Measurements from ENCODE around the gene ISL2.
A peak's percentile ranks its signal among the peaks of the same experiment; 100 is the strongest.

Gene ISL2

DNA sequence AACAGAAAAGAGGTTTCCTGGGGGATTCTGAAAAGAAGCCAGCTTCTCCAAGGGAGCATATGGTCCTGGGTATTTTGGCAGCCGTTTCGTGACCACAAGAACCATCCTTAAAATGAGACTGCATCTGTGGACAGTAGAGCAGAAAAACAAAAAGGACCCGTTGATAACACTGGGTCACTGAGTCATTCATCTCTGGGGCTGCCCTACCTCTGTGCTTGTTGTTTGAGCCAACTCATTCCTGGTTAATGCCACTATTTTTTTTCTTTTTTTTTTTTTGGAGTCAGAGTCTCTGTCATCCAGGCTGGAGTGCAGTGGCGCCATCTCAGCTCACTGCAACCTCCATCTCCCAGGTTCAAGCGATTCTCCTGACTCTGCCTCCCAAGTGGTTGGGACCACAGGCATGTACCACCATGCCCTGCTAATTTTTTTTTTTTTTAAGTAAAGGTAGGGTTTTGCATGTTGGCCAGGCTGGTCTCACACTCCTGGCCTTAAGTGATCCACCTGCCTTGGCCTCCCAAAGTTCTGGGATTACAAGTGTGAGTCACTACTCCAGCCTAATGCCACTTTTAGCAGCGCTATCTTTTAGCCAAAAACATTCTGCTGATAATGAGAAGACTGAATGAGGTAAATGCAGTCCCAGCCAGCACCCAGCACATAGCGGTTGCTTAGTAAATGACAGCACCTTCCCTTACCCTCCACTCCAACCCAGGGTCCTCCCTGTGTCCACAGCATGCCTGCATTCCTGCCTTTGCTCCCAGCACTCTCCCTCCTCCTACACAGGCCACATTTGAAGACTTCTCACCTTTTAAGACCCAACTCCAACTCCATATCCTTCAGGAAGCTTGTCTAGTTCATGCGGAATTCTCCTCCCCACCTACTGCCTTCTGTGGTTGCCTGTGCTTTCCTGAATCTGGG lies 9.1 kb upstream of the ISL2 start:
- H3K79me2 ChIP-seq (ENCODE audit: low read length): no peaks in the 10 kb centered on the region
- no peaks in the 10 kb centered on the region for H4K20me1 ChIP-seq (ENCODE audit: insufficient read depth, low read length)
- no peaks in the 10 kb centered on the region for H3K9me3 ChIP-seq (ENCODE audit: insufficient read depth, low read length)
- H3K4me1 ChIP-seq (ENCODE audit: low read length): no peaks in the 10 kb centered on the region
- no peak overlapping the region for H3K4me2 ChIP-seq (ENCODE audit: low read length)
- H3K36me3 ChIP-seq (replicated peaks; ENCODE audit: low read depth, low read length): no peaks in the 10 kb centered on the region
- H3K27ac ChIP-seq (ENCODE audit: low read length): no peak overlapping the region
- no peak overlapping the region for H3K4me3 ChIP-seq (ENCODE audit: low read length)
- TF ChIP-seq, protein P1, sequence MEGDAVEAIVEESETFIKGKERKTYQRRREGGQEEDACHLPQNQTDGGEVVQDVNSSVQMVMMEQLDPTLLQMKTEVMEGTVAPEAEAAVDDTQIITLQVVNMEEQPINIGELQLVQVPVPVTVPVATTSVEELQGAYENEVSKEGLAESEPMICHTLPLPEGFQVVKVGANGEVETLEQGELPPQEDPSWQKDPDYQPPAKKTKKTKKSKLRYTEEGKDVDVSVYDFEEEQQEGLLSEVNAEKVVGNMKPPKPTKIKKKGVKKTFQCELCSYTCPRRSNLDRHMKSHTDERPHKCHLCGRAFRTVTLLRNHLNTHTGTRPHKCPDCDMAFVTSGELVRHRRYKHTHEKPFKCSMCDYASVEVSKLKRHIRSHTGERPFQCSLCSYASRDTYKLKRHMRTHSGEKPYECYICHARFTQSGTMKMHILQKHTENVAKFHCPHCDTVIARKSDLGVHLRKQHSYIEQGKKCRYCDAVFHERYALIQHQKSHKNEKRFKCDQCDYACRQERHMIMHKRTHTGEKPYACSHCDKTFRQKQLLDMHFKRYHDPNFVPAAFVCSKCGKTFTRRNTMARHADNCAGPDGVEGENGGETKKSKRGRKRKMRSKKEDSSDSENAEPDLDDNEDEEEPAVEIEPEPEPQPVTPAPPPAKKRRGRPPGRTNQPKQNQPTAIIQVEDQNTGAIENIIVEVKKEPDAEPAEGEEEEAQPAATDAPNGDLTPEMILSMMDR (IDR thresholded peaks at IDR 0.05; ENCODE audit: low read depth, low read length): no peak
- TF ChIP-seq EZH2phosphoT487 (IDR thresholded peaks at IDR 0.05; ENCODE audit: low read depth): no peak
- peaks cover 34% of the 10 kb centered on the region for H3K27me3 ChIP-seq (ENCODE audit: low read depth, low read length)
- no peak overlapping the region for H3K9ac ChIP-seq (ENCODE audit: low read length)
- H2AFZ ChIP-seq (ENCODE audit: low read depth, low read length): no peak overlapping the region

DNA sequence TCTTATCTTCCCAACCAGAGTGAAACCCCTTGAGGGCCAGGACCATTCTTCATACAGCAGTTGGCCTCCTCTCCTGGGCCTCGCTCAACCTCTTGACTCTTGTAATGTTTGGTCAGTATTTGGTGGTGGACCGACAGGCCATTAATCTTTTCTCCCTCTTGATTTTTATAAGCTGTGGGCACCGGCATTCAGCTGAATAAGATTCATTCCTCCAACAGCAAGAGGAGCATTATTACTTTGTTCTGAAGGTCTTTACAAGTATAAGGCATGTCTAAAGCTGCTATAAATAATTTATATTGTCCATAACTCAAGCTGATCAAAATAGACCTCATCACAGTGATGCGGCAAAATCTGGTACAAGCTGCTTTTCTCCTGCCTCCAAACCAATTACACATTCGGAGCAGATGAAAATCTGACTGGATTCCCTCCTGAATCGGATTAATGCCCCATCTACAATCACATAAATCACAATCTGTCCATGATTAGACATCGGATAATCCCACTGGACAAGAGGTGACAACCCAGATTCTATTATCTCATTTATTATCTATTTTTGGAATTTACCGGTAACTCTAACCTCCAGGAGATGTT lies 8.4 kb upstream of the ISL2 start:
- TF ChIP-seq, protein P1 (IDR thresholded peaks at IDR 0.05; ENCODE audit: low read depth, low read length): no peak
- TF ChIP-seq EZH2phosphoT487 (IDR thresholded peaks at IDR 0.05; ENCODE audit: low read depth): no peak
- H3K4me3 ChIP-seq (ENCODE audit: low read length): no peak overlapping the region
- peaks cover 29% of the 10 kb centered on the region for H3K27me3 ChIP-seq (ENCODE audit: low read depth, low read length)
- H4K20me1 ChIP-seq (ENCODE audit: insufficient read depth, low read length): no peaks in the 10 kb centered on the region
- H3K36me3 ChIP-seq (replicated peaks; ENCODE audit: low read depth, low read length): no peaks in the 10 kb centered on the region
- no peaks in the 10 kb centered on the region for H3K79me2 ChIP-seq (ENCODE audit: low read length)
- no peak overlapping the region for H3K4me2 ChIP-seq (ENCODE audit: low read length)
- H3K9ac ChIP-seq (ENCODE audit: low read length): no peak overlapping the region
- no peak overlapping the region for H3K27ac ChIP-seq (ENCODE audit: low read length)
- H2AFZ ChIP-seq (ENCODE audit: low read depth, low read length): no peak overlapping the region
- H3K4me1 ChIP-seq (ENCODE audit: low read length): no peaks in the 10 kb centered on the region
- H3K9me3 ChIP-seq (ENCODE audit: insufficient read depth, low read length): no peaks in the 10 kb centered on the region

DNA sequence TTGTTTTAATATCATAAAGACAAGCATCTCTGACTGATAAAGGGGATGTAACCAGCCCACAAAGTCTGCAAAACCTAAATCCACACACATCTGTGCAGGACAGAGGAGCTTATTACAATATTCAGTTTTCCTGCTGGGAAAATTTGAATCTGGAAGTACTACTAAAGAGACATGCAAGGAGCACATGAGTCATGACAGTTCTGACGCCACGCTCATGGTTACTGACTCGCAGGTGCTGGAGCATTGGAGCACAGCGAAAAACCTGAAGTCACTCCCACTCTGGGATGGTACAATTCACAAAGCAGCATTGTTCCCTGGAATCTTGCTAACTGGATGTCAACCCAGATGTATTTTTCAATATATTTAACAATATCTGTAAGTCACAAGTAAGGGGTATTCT lies 7.6 kb upstream of the ISL2 start:
- Histone ChIP-seq H3K9ac (ENCODE audit: low read length) (no peak overlapping the region), H4K20me1 (ENCODE audit: insufficient read depth, low read length) (no peaks in the 10 kb centered on the region), H3K4me2 (ENCODE audit: low read length) (no peak overlapping the region), H3K4me3 (ENCODE audit: low read length) (no peak overlapping the region), H3K27me3 (ENCODE audit: low read depth, low read length) (peaks cover 21% of the 10 kb centered on the region), H3K79me2 (ENCODE audit: low read length) (no peaks in the 10 kb centered on the region), H2AFZ (ENCODE audit: low read depth, low read length) (no peak overlapping the region), H3K9me3 (ENCODE audit: insufficient read depth, low read length) (no peaks in the 10 kb centered on the region), H3K36me3 (replicated peaks; ENCODE audit: low read depth, low read length) (no peaks in the 10 kb centered on the region), H3K4me1 (ENCODE audit: low read length) (peaks cover 4% of the 10 kb centered on the region), H3K27ac (ENCODE audit: low read length) (no peak overlapping the region)
- TF ChIP-seq EZH2phosphoT487 (IDR thresholded peaks at IDR 0.05; ENCODE audit: low read depth): no peak
- TF ChIP-seq, protein P1 (IDR thresholded peaks at IDR 0.05; ENCODE audit: low read depth, low read length): no peak

DNA sequence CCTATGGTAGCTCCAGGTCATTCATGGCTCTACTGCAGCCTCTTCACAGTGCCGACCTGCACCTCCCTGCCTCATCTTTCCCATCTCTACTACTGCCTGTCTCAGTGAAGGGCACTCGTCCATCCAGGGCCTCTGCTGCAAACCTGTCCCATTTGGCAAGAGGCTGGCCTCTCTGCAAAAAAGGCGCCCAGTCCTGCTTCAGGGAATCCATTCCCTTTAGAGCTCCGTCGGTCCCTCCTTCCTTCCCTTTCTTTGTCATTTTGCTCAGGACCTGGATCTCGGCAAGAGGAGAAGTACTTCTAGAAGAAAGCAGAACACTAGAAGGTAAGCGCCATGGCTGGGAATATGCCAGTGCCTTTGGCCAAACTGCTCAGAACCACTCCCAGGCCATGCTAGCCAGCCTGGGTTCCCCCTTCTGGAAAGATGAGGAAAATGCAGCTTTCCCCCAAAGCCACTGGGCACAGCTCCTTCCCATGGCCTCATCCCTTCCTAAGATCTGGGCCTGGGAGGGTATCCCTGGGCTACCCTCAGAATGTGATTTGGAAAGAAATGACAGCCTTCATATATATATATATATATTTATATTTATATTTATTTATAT lies 6.4 kb upstream of the ISL2 start:
- Histone ChIP-seq H3K36me3 (replicated peaks; ENCODE audit: low read depth, low read length) (no peaks in the 10 kb centered on the region), H3K4me3 (ENCODE audit: low read length) (no peak overlapping the region), H3K4me2 (ENCODE audit: low read length) (no peak overlapping the region), H3K27me3 (ENCODE audit: low read depth, low read length) (peaks cover 11% of the 10 kb centered on the region), H3K9ac (ENCODE audit: low read length) (no peak overlapping the region), H3K79me2 (ENCODE audit: low read length) (no peaks in the 10 kb centered on the region), H4K20me1 (ENCODE audit: insufficient read depth, low read length) (no peaks in the 10 kb centered on the region), H3K4me1 (ENCODE audit: low read length) (peaks cover 8% of the 10 kb centered on the region), H3K27ac (ENCODE audit: low read length) (no peak overlapping the region), H3K9me3 (ENCODE audit: insufficient read depth, low read length) (no peaks in the 10 kb centered on the region), H2AFZ (ENCODE audit: low read depth, low read length) (no peak overlapping the region)
- TF ChIP-seq, protein P1 (IDR thresholded peaks at IDR 0.05; ENCODE audit: low read depth, low read length): peak; percentile 39
- no peak for TF ChIP-seq EZH2phosphoT487 (IDR thresholded peaks at IDR 0.05; ENCODE audit: low read depth)

All from OCI-LY3 (cell line).